Measurements from ENCODE around the gene TEAD1. TPM values are rescaled to one million over a fixed set of nuclear protein-coding genes. Genes with fewer than 3 reads are reported as not detected.

Gene TEAD1
- total and polyA plus RNA-seq, 10 of the 15 experiments (the other 5 are each of a cell fraction or from before 2014, with no cell fraction given) = 0.01 to 0.59 (median 0.04) TPM; not detected in 6

GRCh38 chr11:12853325-12853651, 179.1 kb downstream of the TEAD1 start:
- H3K9ac ChIP-seq (ENCODE audit: control insufficient read depth, insufficient read depth, low read length) = no peak overlapping the region
- ChIA-PET POLR2A (no interaction called here), RAD21 (ENCODE audit: unreplicated experiment) (no interaction called here), CTCF (no interaction called here), SMC1A (ENCODE audit: uncharacterized antibody, unreplicated experiment) (interaction anchor here (0.7 kb wide), 1 partner anchor 12 kb away, joined by 3 read pairs; no protein-coding TSS in a partner anchor)
- ATAC-seq (no peak), FAIRE-seq (no peak), DNase-seq (ENCODE audit: low read depth, low spot score) (no peak)
- intact Hi-C loops (cut with micrococcal nuclease; ENCODE audit: unreplicated experiment) (no loop called here), in situ Hi-C loops (cut with MboI) (no loop called here)
- H3K79me2 ChIP-seq (ENCODE audit: control insufficient read depth, insufficient read depth, low read length) = no peaks in the 10 kb centered on the region
- WGBS (ENCODE audit: insufficient coverage, insufficient replicate concordance, low lambda C conversion rate, missing lambda C conversion rate) = 0% methylated on average over 1 of the region's 1 CpG
- H3K4me1 ChIP-seq (ENCODE audit: control insufficient read depth, insufficient read depth, low read length) = no peaks in the 10 kb centered on the region
- H3K4me2 ChIP-seq (ENCODE audit: control insufficient read depth, insufficient read depth) = no peak overlapping the region
- no peak overlapping the region for H3K4me3 ChIP-seq
- no peak overlapping the region for H3K27ac ChIP-seq (ENCODE audit: control insufficient read depth, insufficient read depth)
- no peak overlapping the region for H2AFZ ChIP-seq (ENCODE audit: control insufficient read depth, low read depth, low read length)
- H3K36me3 ChIP-seq (ENCODE audit: control insufficient read depth in 2 of 2, insufficient read depth in 2 of 2, low read length in 1 of 2) = no peaks in the 10 kb centered on the region
- BruUV-seq (replicated peaks) = no TSS peak
- H3K9me3 ChIP-seq (replicated peaks; ENCODE audit: control insufficient read depth, insufficient read depth, low read length) = no peaks in the 10 kb centered on the region
- H4K20me1 ChIP-seq (ENCODE audit: control insufficient read depth, insufficient read depth) = no peaks in the 10 kb centered on the region
- H3K27me3 ChIP-seq (replicated peaks in 1 of 2; ENCODE audit: control insufficient read depth in 2 of 2, insufficient read depth in 2 of 2, low read length in 1 of 2) = no peaks in the 10 kb centered on the region
- TF ChIP-seq NKRF (conservative IDR thresholded peaks at IDR 0.05) (no peak), IKZF2 (IDR thresholded peaks at IDR 0.05) (no peak), NR2C2 (IDR thresholded peaks at IDR 0.05; ENCODE audit: borderline replicate concordance, control insufficient read depth, insufficient read length, low read depth) (no peak), BHLHE40 (IDR thresholded peaks at IDR 0.05; ENCODE audit: borderline replicate concordance in 1 of 2, low read depth in 2 of 2, low read length in 1 of 2) (no peak), CUX1 (IDR thresholded peaks at IDR 0.05; ENCODE audit: insufficient replicate concordance, low read depth, low read length) (no peak), REST (IDR thresholded peaks at IDR 0.05; ENCODE audit: low read depth, low read length) (no peak), NR2C1 (IDR thresholded peaks at IDR 0.05) (no peak), NBN (IDR thresholded peaks at IDR 0.05) (no peak), NFYA (IDR thresholded peaks at IDR 0.05; ENCODE audit: borderline replicate concordance, low read depth, low read length) (no peak), SRF (IDR thresholded peaks at IDR 0.05; ENCODE audit: low read depth in 2 of 2, low read length in 2 of 2) (no peak), MYC (IDR thresholded peaks at IDR 0.05; ENCODE audit: insufficient read depth, insufficient read length, insufficient replicate concordance, low read length, severe bottlenecking) (no peak), ZZZ3 (IDR thresholded peaks at IDR 0.05; ENCODE audit: control insufficient read depth, insufficient read length, low read depth) (no peak), CBX5 (IDR thresholded peaks at IDR 0.05; ENCODE audit: low read depth) (no peak), KLF5 (IDR thresholded peaks at IDR 0.05; ENCODE audit: partially characterized antibody) (no peak)
